ENCODE measurements around the gene CACNA1S.

DNA sequence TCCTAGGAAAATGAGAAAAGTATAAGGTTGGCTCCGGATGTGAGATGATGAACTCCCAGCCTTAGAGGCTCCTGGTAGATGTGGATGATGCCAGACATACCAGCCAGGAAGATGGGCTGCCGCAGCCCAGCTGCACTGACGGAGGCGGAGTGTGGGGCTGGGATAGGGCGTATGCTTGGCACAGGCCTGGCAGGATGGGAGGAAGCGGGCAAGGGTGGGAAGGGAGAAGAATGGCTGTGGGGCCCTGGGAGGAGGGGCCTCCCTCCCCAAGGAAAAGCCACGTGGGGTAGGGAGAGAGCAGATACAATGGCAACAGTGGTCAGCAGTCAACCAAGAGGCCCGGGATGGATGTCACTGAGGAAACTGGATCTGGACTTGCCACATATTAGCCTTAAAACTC is 47.4 kb downstream of the CACNA1S start:
- TF ChIP-seq CTCF (conservative IDR thresholded peaks at IDR 0.05 in 1 of 2, IDR thresholded peaks at IDR 0.05 in 1 of 2; ENCODE audit: extremely low read depth in 1 of 2, insufficient read depth in 1 of 2, low read depth in 1 of 2, low read length in 2 of 2) (no peak), EZH2 (IDR thresholded peaks at IDR 0.05; ENCODE audit: borderline replicate concordance, low read length) (no peak)
